K562 treated with DMSO at 1 percent for 4 hours (cell line): Measurements from ENCODE around the gene GNG4. TPM values are rescaled to one million over a fixed set of nuclear protein-coding genes. Genes with fewer than 3 reads are reported as not detected.

Experiments used
- total RNA-seq: library from RNA; unstranded; fragments of 300-600 nt; gene quantifications from 2 replicates; pipeline ENCODE4 v1.2.3, GENCODE V29; 2022; ENCODE audit not compliant: insufficient read depth

Gene GNG4
- not detected in 2 replicates for total RNA-seq

GRCh38 chr1:235649368-235650163, at the start of gene GNG4:
Gene GNG4, minus strand, starts transcription at chr1:235649784. Its CDS starts 65,946 bp downstream, at chr1:235583838.

GRCh38 chr1:235504122-235504493, 145.5 kb downstream of the GNG4 start, which contains the start of gene B3GALNT2:
Gene B3GALNT2, minus strand, starts transcription at chr1:235504452. Its CDS starts 200 bp downstream, at chr1:235504252.

Other genes starting within 250 kb of the GNG4 start
- 11.4 and 14.6 TPM in 2 replicates for gene B3GALNT2, start 145.3 kb downstream of the GNG4 start, total RNA-seq
- 0.35 and 2.4 TPM in 2 replicates for gene LYST, start 217.1 kb upstream of the GNG4 start, total RNA-seq